ENCODE results near the gene CSNK2B.

The CSNK2B gene

GRCh38 chr6:31713991-31714684 lies 48.3 kb downstream of the CSNK2B start:
- H3K27ac ChIP-seq: no peak overlapping the region

GRCh38 chr6:31715022-31715958 lies 49.4 kb downstream of the CSNK2B start, which contains the start of gene LY6G6D:
Gene LY6G6D (plus strand): TSS chr6:31715348. CDS start chr6:31715356, 8 bp downstream.
- no peak within 1 kb of the TSS for H3K27ac ChIP-seq
- no peak for TF ChIP-seq CTCF (conservative IDR thresholded peaks at IDR 0.05)

More at GRCh38 chr6:31713991-31714684, 48.3 kb downstream of the CSNK2B start:
- TF ChIP-seq CTCF (conservative IDR thresholded peaks at IDR 0.05): no peak

- no peak for TF ChIP-seq CTCF (conservative IDR thresholded peaks at IDR 0.05)
- H3K27ac ChIP-seq: peak overlapping the region; percentile 77
Measured at GRCh38 chr6:31717499-31718222, 51.8 kb downstream of the CSNK2B start.

- TF ChIP-seq CTCF (conservative IDR thresholded peaks at IDR 0.05): no peak
- H3K27ac ChIP-seq: peak overlapping the region; percentile 77
Measured at GRCh38 chr6:31718265-31718664, 52.4 kb downstream of the CSNK2B start.

- TF ChIP-seq CTCF (conservative IDR thresholded peaks at IDR 0.05): no peak
Measured at GRCh38 chr6:31719001-31719400, 53.1 kb downstream of the CSNK2B start.

More at GRCh38 chr6:31719001-31719400, 53.1 kb downstream of the CSNK2B start:
- H3K27ac ChIP-seq: peak overlapping the region; percentile 77

All from VCaP (cell line).